A549 (cell line): ENCODE data around the gene XRCC2.

Source experiments
- NPAS2 ChIP-seq: fragments of 250-450 bp; sonication (Bioruptor Pico); IDR thresholded peaks from 2 replicates; pipeline ENCODE4 v1.8.0; 2022; ENCODE audit warnings: mild to moderate bottlenecking, moderate library complexity, borderline replicate concordance
- POLR2AphosphoS2 ChIP-seq: conservative IDR thresholded peaks from 2 replicates; pipeline ENCODE4 v1.6.1; 2012; ENCODE audit warnings: low read length, improper control_type of control experiment, inconsistent platforms
- RARB ChIP-seq: fragments of 250-450 bp; sonication (Bioruptor Pico); IDR thresholded peaks from 2 replicates; pipeline ENCODE4 v1.8.0; 2021; ENCODE audit warnings: mild to moderate bottlenecking, moderate library complexity
- USF2 ChIP-seq: fragments of 450-650 bp; IDR thresholded peaks from 2 replicates; pipeline ENCODE4 v1.6.1; 2014; ENCODE audit warnings: antibody characterized with exemption

- TF ChIP-seq POLR2AphosphoS2 (no peak), USF2 (no peak), RARB (CRISPR knock-in tag) (no peak), NPAS2 (CRISPR knock-in tag) (no peak)
These were observed 39.5 kb downstream of the XRCC2 start for GRCh38 chr7:152636441-152636840.
